H9 (cell line): ENCODE data around the gene PRR30. TPM values are rescaled to one million over a fixed set of nuclear protein-coding genes. Genes with fewer than 3 reads are reported as not detected.

ENCODE experiments used
- DNase-seq: peaks from one replicate; pipeline ENCODE4 v3.0.0-alpha.2; 2017
- H2AFZ ChIP-seq: one replicate; pipeline ENCODE4 v1.6.1; 2013; ENCODE audit warnings: mild to moderate bottlenecking, low read length, control low read depth, moderate library complexity
- H2AK5ac ChIP-seq: 2 replicates; pipeline ENCODE4 v1.6.1; 2013; ENCODE audit warnings: low read length, control low read depth, mixed read lengths; ENCODE audit not compliant: insufficient read length
- H2BK120ac ChIP-seq: one replicate; pipeline ENCODE4 v1.6.1; 2013; ENCODE audit warnings: low read depth, mild to moderate bottlenecking, low read length, control low read depth, inconsistent platforms; ENCODE audit not compliant: poor library complexity, severe bottlenecking
- H2BK12ac ChIP-seq: 2 replicates; pipeline ENCODE4 v1.6.1; 2013; ENCODE audit warnings: low read length, control low read depth, mixed read lengths, low read depth; ENCODE audit not compliant: insufficient read length
- H2BK15ac ChIP-seq: 2 replicates; pipeline ENCODE4 v1.6.1; 2013; ENCODE audit warnings: low read depth, low read length, control low read depth
- H2BK20ac ChIP-seq: one replicate; pipeline ENCODE4 v1.6.1; 2013; ENCODE audit warnings: low read depth, mild to moderate bottlenecking, low read length, control low read depth, inconsistent platforms; ENCODE audit not compliant: poor library complexity, severe bottlenecking
- H2BK5ac ChIP-seq: 2 replicates; pipeline ENCODE4 v1.6.1; 2013; ENCODE audit warnings: low read length, control low read depth, mixed read lengths; ENCODE audit not compliant: insufficient read length
- H3K14ac ChIP-seq: 2 replicates; pipeline ENCODE4 v1.6.1; 2013; ENCODE audit warnings: low read length, control low read depth; ENCODE audit not compliant: insufficient read depth
- H3K18ac ChIP-seq: 2 replicates; pipeline ENCODE4 v1.6.1; 2013; ENCODE audit warnings: low read depth, mild to moderate bottlenecking, mixed read lengths, low read length, control low read depth; ENCODE audit not compliant: insufficient read length
- H3K23ac ChIP-seq: 2 replicates; pipeline ENCODE4 v1.6.1; 2013; ENCODE audit warnings: low read length, control low read depth, mixed read lengths, low read depth; ENCODE audit not compliant: insufficient read length
- H3K23me2 ChIP-seq: 2 replicates; pipeline ENCODE4 v1.6.1; 2013; ENCODE audit warnings: low read depth, mild to moderate bottlenecking, mixed read lengths, low read length, control low read depth; ENCODE audit not compliant: insufficient read length, poor library complexity, severe bottlenecking
- H3K27ac ChIP-seq: 2 replicates; pipeline ENCODE4 v1.5.1; 2013; ENCODE audit warnings: low read length, control low read depth, mixed read lengths, low read depth; ENCODE audit not compliant: insufficient read length
- H3K27me3 ChIP-seq: 2 replicates; pipeline ENCODE4 v1.6.1; 2013; ENCODE audit warnings: low read length, control low read depth, inconsistent platforms; ENCODE audit not compliant: insufficient read depth
- H3K4ac ChIP-seq: 2 replicates; pipeline ENCODE4 v1.6.1; 2013; ENCODE audit warnings: low read depth, mild to moderate bottlenecking, control low read depth, inconsistent platforms, low read length, moderate library complexity
- H3K4me1 ChIP-seq: 2 replicates; pipeline ENCODE4 v1.6.1; 2013; ENCODE audit warnings: low read length, control low read depth, inconsistent platforms; ENCODE audit not compliant: insufficient read depth
- H3K4me2 ChIP-seq: 2 replicates; pipeline ENCODE4 v1.6.1; 2013; ENCODE audit warnings: low read length, control low read depth, mixed read lengths; ENCODE audit not compliant: insufficient read length, insufficient read depth
- H3K56ac ChIP-seq: 2 replicates; pipeline ENCODE4 v1.6.1; 2013; ENCODE audit warnings: low read depth, mild to moderate bottlenecking, mixed read lengths, low read length, control low read depth; ENCODE audit not compliant: insufficient read length
- H3K79me1 ChIP-seq: 2 replicates; pipeline ENCODE4 v1.6.1; 2013; ENCODE audit warnings: low read depth, mild to moderate bottlenecking, moderate library complexity, low read length, control low read depth, inconsistent platforms; ENCODE audit not compliant: insufficient read depth, poor library complexity, severe bottlenecking
- H3K79me2 ChIP-seq: 2 replicates; pipeline ENCODE4 v1.6.1; 2013; ENCODE audit warnings: low read length, control low read depth, inconsistent platforms; ENCODE audit not compliant: insufficient read depth
- H3K9ac ChIP-seq: 2 replicates; pipeline ENCODE4 v1.6.1; 2013; ENCODE audit warnings: low read length, control low read depth, mixed read lengths; ENCODE audit not compliant: insufficient read length; ENCODE audit errors: extremely low read depth
- H3K9me3 ChIP-seq: one replicate; pipeline ENCODE4 v1.6.1; 2013; ENCODE audit warnings: low read depth, low read length, inconsistent platforms; ENCODE audit not compliant: control insufficient read depth
- H3T11ph ChIP-seq: one replicate; pipeline ENCODE4 v1.6.1; 2013; ENCODE audit warnings: mild to moderate bottlenecking, low read length, control low read depth, inconsistent platforms
- H4K20me1 ChIP-seq: one replicate; pipeline ENCODE4 v1.6.1; 2013; ENCODE audit not compliant: control insufficient read depth, insufficient read length, insufficient read depth
- H4K5ac ChIP-seq: 2 replicates; pipeline ENCODE4 v1.6.1; 2013; ENCODE audit warnings: low read depth, mild to moderate bottlenecking, mixed read lengths, low read length, control low read depth; ENCODE audit not compliant: insufficient read length
- H4K8ac ChIP-seq: replicated peaks from 2 replicates; pipeline ENCODE4 v1.6.1; 2013; ENCODE audit warnings: low read length, control low read depth, mixed read lengths, low read depth; ENCODE audit not compliant: insufficient read length
- H4K91ac ChIP-seq: 2 replicates; pipeline ENCODE4 v1.6.1; 2013; ENCODE audit warnings: low read depth, mild to moderate bottlenecking, moderate library complexity, mixed read lengths, low read length, control low read depth; ENCODE audit not compliant: insufficient read length
- H3K27ac Mint-ChIP-seq, 3 experiments: 2 replicates in 2 of 3; 3 replicates in 1 of 3; pipeline ENCODE4 v1.8.0; 2020 to 2021; ENCODE audit warnings: mixed read lengths in 3 of 3, mild to moderate bottlenecking in 1 of 3, moderate library complexity in 1 of 3
- H3K27me3 Mint-ChIP-seq: 2 replicates; pipeline ENCODE4 v1.8.0; 2021; ENCODE audit warnings: low read depth, mild to moderate bottlenecking, moderate library complexity, mixed read lengths
- H3K36me3 Mint-ChIP-seq, 3 experiments: 2 replicates in 2 of 3; 3 replicates in 1 of 3; pipeline ENCODE4 v1.8.0; 2020 to 2021; ENCODE audit warnings: low read depth in 3 of 3, mixed read lengths in 3 of 3; ENCODE audit not compliant: insufficient read depth in 1 of 3
- H3K4me1 Mint-ChIP-seq, 2 experiments: 2 replicates each; pipeline ENCODE4 v1.8.0; 2020; ENCODE audit warnings: mixed read lengths in 2 of 2
- H3K4me3 Mint-ChIP-seq, 2 experiments: 2 replicates in 1 of 2; 3 replicates in 1 of 2; pipeline ENCODE4 v1.8.0; 2020 to 2021; ENCODE audit warnings: mild to moderate bottlenecking in 2 of 2, mixed read lengths in 2 of 2, moderate library complexity in 1 of 2
- H3K9me3 Mint-ChIP-seq, 2 experiments: 2 replicates in 1 of 2; 3 replicates in 1 of 2; pipeline ENCODE4 v1.8.0; 2020; ENCODE audit warnings: mild to moderate bottlenecking in 2 of 2, mixed read lengths in 2 of 2, moderate library complexity in 1 of 2
- WGBS: extraction: QIAGEN DNeasy Blood & Tissue Kit; methylation state at CpG from one replicate; pipeline ENCODE4 v1.1.7; 2013; ENCODE audit warnings: missing lambda C conversion rate, low lambda C conversion rate, mixed read lengths; ENCODE audit not compliant: insufficient read length; ENCODE audit errors: extremely low coverage; 5-methylcytosine and 5-hydroxymethylcytosine counted together
- total RNA-seq: library from RNA; stranded (reverse); gene quantifications from 2 replicates; pipeline ENCODE4 v1.2.1, GENCODE V29; 2021
- TF ChIP-seq, protein P1 (sequence below): fragments of 200-600 bp; sonication (generic); conservative IDR thresholded peaks from 3 replicates; pipeline ENCODE4 v1.8.0; 2021; ENCODE audit warnings: antibody characterized with exemption, mild to moderate bottlenecking

The PRR30 gene
- total RNA-seq, 1 experiment from 2014 or later = not detected

DNA sequence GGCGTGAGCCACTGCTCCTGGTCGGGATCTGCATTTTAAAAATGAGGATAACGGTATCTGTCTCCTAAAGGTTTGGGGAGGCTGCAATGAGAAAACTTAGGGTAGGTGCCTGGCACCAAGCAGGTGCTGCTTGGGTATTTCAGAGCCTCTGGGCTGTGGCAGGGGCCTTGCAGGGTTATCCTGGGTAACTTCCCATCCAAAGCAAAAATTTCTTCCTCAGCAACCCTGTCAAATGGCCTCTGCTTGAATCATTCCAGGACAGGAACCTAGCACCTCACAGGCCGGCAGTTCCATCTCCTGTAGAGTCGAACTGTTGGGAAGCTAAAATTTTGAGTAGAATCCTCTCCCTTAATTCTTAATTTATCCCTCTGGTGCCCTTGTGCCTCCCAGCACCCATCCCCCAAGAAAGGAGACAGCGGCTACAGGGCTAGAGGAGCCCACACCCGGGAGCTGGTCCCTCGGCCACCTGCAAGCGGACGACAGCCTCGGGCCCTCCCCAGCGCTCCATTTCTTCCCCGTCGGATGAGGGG lies 21.1 kb downstream of the PRR30 start:
- TF ChIP-seq, protein P1, sequence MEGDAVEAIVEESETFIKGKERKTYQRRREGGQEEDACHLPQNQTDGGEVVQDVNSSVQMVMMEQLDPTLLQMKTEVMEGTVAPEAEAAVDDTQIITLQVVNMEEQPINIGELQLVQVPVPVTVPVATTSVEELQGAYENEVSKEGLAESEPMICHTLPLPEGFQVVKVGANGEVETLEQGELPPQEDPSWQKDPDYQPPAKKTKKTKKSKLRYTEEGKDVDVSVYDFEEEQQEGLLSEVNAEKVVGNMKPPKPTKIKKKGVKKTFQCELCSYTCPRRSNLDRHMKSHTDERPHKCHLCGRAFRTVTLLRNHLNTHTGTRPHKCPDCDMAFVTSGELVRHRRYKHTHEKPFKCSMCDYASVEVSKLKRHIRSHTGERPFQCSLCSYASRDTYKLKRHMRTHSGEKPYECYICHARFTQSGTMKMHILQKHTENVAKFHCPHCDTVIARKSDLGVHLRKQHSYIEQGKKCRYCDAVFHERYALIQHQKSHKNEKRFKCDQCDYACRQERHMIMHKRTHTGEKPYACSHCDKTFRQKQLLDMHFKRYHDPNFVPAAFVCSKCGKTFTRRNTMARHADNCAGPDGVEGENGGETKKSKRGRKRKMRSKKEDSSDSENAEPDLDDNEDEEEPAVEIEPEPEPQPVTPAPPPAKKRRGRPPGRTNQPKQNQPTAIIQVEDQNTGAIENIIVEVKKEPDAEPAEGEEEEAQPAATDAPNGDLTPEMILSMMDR = no peak
- Histone ChIP-seq H3K79me2 (no peaks in the 10 kb centered on the region), H3T11ph (no peak overlapping the region), H2BK12ac (no peak overlapping the region), H3K9me3 (no peaks in the 10 kb centered on the region), H3K9ac (no peak overlapping the region), H3K18ac (no peak overlapping the region), H3K79me1 (no peaks in the 10 kb centered on the region), H3K27me3 (peaks cover 12% of the 10 kb centered on the region; the same call in 1 of the 2 replicates), H3K27ac (no peak overlapping the region), H3K4me1 (peaks cover 2% of the 10 kb centered on the region), H3K23ac (no peak overlapping the region), H2BK120ac (no peak overlapping the region), H4K91ac (no peak overlapping the region), H4K5ac (no peak overlapping the region), H3K14ac (no peak overlapping the region), H4K8ac (no peak overlapping the region), H3K4ac (no peak overlapping the region), H2BK15ac (no peak overlapping the region), H3K4me2 (peak overlapping the region; percentile 62), H3K23me2 (peaks cover 8% of the 10 kb centered on the region), H2BK5ac (no peak overlapping the region), H2BK20ac (no peak overlapping the region), H4K20me1 (no peaks in the 10 kb centered on the region), H3K56ac (no peak overlapping the region), H2AK5ac (no peak overlapping the region), H2AFZ (no peak overlapping the region)
- H3K9me3 Mint-ChIP-seq = no peaks in the 10 kb centered on the region; a peak in 1 of 5 replicates
- whole genome bisulfite sequencing = no CpG with 5 or more reads among the region's 14 CpGs
- peak overlapping the region; percentile 51 to 73 for H3K4me3 Mint-ChIP-seq
- peaks cover 10 to 11% of the 10 kb centered on the region in 2 experiments for H3K4me1 Mint-ChIP-seq
- H3K36me3 Mint-ChIP-seq = no peaks in the 10 kb centered on the region; a peak in 3 of 7 replicates
- H3K27me3 Mint-ChIP-seq = peaks cover 62% of the 10 kb centered on the region
- no peak for DNase-seq
- no peak overlapping the region for H3K27ac Mint-ChIP-seq
